K562 (cell line): ENCODE results near the gene UQCC2. TPM values are rescaled to one million over a fixed set of nuclear protein-coding genes. Genes with fewer than 3 reads are reported as not detected.

Experiments used
- E2F6 ChIP-seq, 2 experiments: IDR thresholded peaks; 2 replicates each; pipeline ENCODE4 v1.6.1; 2011; ENCODE audit warnings: borderline replicate concordance in 1 of 2, control low read depth in 1 of 2, low read depth in 1 of 2, low read length in 1 of 2, mild to moderate bottlenecking in 1 of 2, mixed read lengths in 1 of 2, moderate library complexity in 1 of 2; ENCODE audit not compliant: insufficient read depth in 1 of 2, insufficient read length in 1 of 2, poor library complexity in 1 of 2, severe bottlenecking in 1 of 2; ENCODE audit errors: extremely low read depth in 1 of 2
- HLTF ChIP-seq: fragments of 450-650 bp; IDR thresholded peaks from 2 replicates; pipeline ENCODE4 v1.6.1; 2016
- L3MBTL2 ChIP-seq: fragments of 450-650 bp; IDR thresholded peaks from 2 replicates; pipeline ENCODE4 v1.6.1; 2016; ENCODE audit warnings: mild to moderate bottlenecking, moderate library complexity
- MIER1 ChIP-seq: fragments of 450-650 bp; IDR thresholded peaks from 2 replicates; pipeline ENCODE4 v1.6.1; 2016; ENCODE audit warnings: antibody characterized with exemption, mild to moderate bottlenecking, low read depth
- NR2C2 ChIP-seq, 2 experiments: fragments of 200-800 bp in 1 of 2; sonication (Bioruptor generic) in 1 of 2; sonication (generic) in 1 of 2; formaldehyde crosslinking in 1 of 2; IDR thresholded peaks; 2 replicates each; pipeline versions ENCODE4 v1.6.1 to v1.8.0; 2016 to 2022; ENCODE audit warnings: mild to moderate bottlenecking in 1 of 2, missing compliant biosample characterization in 1 of 2, missing genetic modification characterization in 1 of 2, missing genetic modification reagents in 1 of 2
- NUFIP1 ChIP-seq: fragments of 450-650 bp; IDR thresholded peaks from 2 replicates; pipeline ENCODE4 v1.6.1; 2018; ENCODE audit not compliant: partially characterized antibody
- PTBP1 ChIP-seq: fragments of 200-400 bp; formaldehyde crosslinking; IDR thresholded peaks from 2 replicates; pipeline ENCODE4 v1.6.1; 2017; ENCODE audit warnings: low read depth, low read length
- PYGO2 ChIP-seq: fragments of 450-650 bp; IDR thresholded peaks from 2 replicates; pipeline ENCODE4 v1.6.1; 2016; ENCODE audit warnings: mild to moderate bottlenecking, missing genetic modification characterization, moderate library complexity, missing compliant biosample characterization
- RHOXF2B ChIP-seq: fragments of 250-450 bp; sonication (Bioruptor Pico); conservative IDR thresholded peaks from 2 replicates; pipeline ENCODE4 v1.5.1; 2021
- STAT5A ChIP-seq: IDR thresholded peaks from 2 replicates; pipeline ENCODE4 v1.6.1; 2012; ENCODE audit warnings: low read length, inconsistent platforms, borderline replicate concordance
- STAT6 ChIP-seq: sonication (generic); formaldehyde crosslinking; IDR thresholded peaks from 2 replicates; pipeline ENCODE4 v1.8.1; 2023; ENCODE audit warnings: mild to moderate bottlenecking, missing genetic modification reagents
- THAP12 ChIP-seq: fragments of 250-450 bp; sonication (Bioruptor Pico); IDR thresholded peaks from 2 replicates; pipeline ENCODE4 v1.9.0; 2021; ENCODE audit warnings: mild to moderate bottlenecking, inconsistent platforms
- ZNF140 ChIP-seq: fragments of 250-450 bp; sonication (Bioruptor Pico); IDR thresholded peaks from 2 replicates; pipeline ENCODE4 v1.8.0; 2021; ENCODE audit warnings: moderate library complexity, mild to moderate bottlenecking, inconsistent platforms
- ZNF57 ChIP-seq: fragments of 450-650 bp; formaldehyde crosslinking; IDR thresholded peaks from 2 replicates; pipeline ENCODE4 v1.4.0; 2020; ENCODE audit warnings: mild to moderate bottlenecking, moderate library complexity
- ZNF639 ChIP-seq, 2 experiments: fragments of 200-800 bp in 1 of 2; sonication (Bioruptor generic) in 1 of 2; sonication (generic) in 1 of 2; formaldehyde crosslinking in 1 of 2; IDR thresholded peaks in 1 of 2; conservative IDR thresholded peaks in 1 of 2; 2 replicates each; pipeline versions ENCODE4 v1.5.0 to v1.6.1; 2016 to 2020; ENCODE audit warnings: missing compliant biosample characterization in 1 of 2, missing genetic modification characterization in 1 of 2, missing genetic modification reagents in 1 of 2
- polyA plus RNA-seq, 8 experiments: library from polyadenylated mRNA; depleted of rRNA in 4 of 8; stranded (reverse) in 5 of 8; unstranded in 3 of 8; fragments of >200 nt; fragmentation: Nextera tagmentation in 2 of 8; fragmentation: Illumina TruSeq in 1 of 8; extraction: Ambion mirVana in 2 of 8; extraction: Trizol in 1 of 8; gene quantifications; 2 replicates each; pipeline versions ENCODE4 v1.2.1 to v1.2.3, GENCODE V29; 2011 to 2014; ENCODE audit warnings: inconsistent platforms in 1 of 8, missing spikeins in 1 of 8
- total RNA-seq, 7 experiments: library from RNA; depleted of rRNA in 6 of 7; stranded (reverse); fragments of >200 nt in 6 of 7; fragmentation: Illumina TruSeq in 2 of 7; extraction: Trizol in 2 of 7; gene quantifications; 2 replicates each; pipeline versions ENCODE4 v1.2.1 to v1.2.3, GENCODE V29; 2011 to 2021; ENCODE audit warnings: low replicate concordance in 1 of 7
- TF ChIP-seq, protein P1 (sequence below): fragments of 450-650 bp; formaldehyde crosslinking; IDR thresholded peaks from 2 replicates; pipeline ENCODE4 v1.4.0; 2020; ENCODE audit warnings: mild to moderate bottlenecking

The UQCC2 gene
- total and polyA plus RNA-seq, 9 of the 15 experiments (the other 6 are each of a cell fraction or from before 2014, with no cell fraction given): 58.5 to 927 (median 158) TPM

GRCh38 chr6:33711140-33712129, at the start of gene UQCC2 (continued):
- TF ChIP-seq PTBP1: no peak
- TF ChIP-seq L3MBTL2: peak; percentile 97
- no peak for TF ChIP-seq PYGO2 (tag)
- TF ChIP-seq ZNF140 (CRISPR knock-in tag): no peak
- TF ChIP-seq STAT5A: no peak
- no peak for TF ChIP-seq RHOXF2B
- peak; percentile 73; the same call in 1 of the 2 replicates for TF ChIP-seq THAP12 (CRISPR knock-in tag)
- TF ChIP-seq ZNF57 (CRISPR knock-in tag): no peak
- TF ChIP-seq MIER1: no peak
- TF ChIP-seq NUFIP1: no peak
- TF ChIP-seq ZNF639 (CRISPR knock-in tag; conservative IDR thresholded peaks at IDR 0.05 in 1 of 2, IDR thresholded peaks at IDR 0.05 in 1 of 2): no peak; a peak in 1 of 4 replicates
- no peak for TF ChIP-seq STAT6 (CRISPR knock-in tag)
- TF ChIP-seq, protein P1, sequence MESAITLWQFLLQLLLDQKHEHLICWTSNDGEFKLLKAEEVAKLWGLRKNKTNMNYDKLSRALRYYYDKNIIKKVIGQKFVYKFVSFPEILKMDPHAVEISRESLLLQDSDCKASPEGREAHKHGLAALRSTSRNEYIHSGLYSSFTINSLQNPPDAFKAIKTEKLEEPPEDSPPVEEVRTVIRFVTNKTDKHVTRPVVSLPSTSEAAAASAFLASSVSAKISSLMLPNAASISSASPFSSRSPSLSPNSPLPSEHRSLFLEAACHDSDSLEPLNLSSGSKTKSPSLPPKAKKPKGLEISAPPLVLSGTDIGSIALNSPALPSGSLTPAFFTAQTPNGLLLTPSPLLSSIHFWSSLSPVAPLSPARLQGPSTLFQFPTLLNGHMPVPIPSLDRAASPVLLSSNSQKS: no peak
- no peak for TF ChIP-seq HLTF
- peak; percentile 93 to 96 for TF ChIP-seq E2F6 (IDR thresholded peaks at IDR 0.05; ENCODE audit: borderline replicate concordance in 1 of 2, extremely low read depth in 1 of 2, insufficient read depth in 1 of 2, insufficient read length in 1 of 2, low read depth in 1 of 2, low read length in 1 of 2, poor library complexity in 1 of 2, severe bottlenecking in 1 of 2)
- TF ChIP-seq NR2C2 (CRISPR knock-in tag; IDR thresholded peaks at IDR 0.05): peak; percentile 52; the same call in 1 of the 2 replicates
- no peak for TF ChIP-seq NR2C2 (tag; IDR thresholded peaks at IDR 0.05)
